Caki2 (cell line): Measurements from ENCODE around the gene IFT20. TPM values are rescaled to one million over a fixed set of nuclear protein-coding genes. Genes with fewer than 3 reads are reported as not detected.
"Not testable (repeated sequence)": the region's sequence is repeated elsewhere in the genome, so short reads cannot be mapped to it uniquely, and the experiment has no call there.

ENCODE experiments used
- DNase-seq: peaks from one replicate; pipeline ENCODE4 v3.0.0-alpha.2; 2015; ENCODE audit warnings: low read depth
- in situ Hi-C: cut with HindIII; loops from 2 replicates; pipeline ENCODE4 v1.10.0; 2016; ENCODE audit warnings: low sequenced_read_pairs, low pct_unique_long_range_greater_than_20kb, mixed read lengths
- total RNA-seq: library from RNA; depleted of rRNA; stranded (reverse); fragments of >200 nt; shearing (Covaris generic); gene quantifications from 2 replicates; pipeline ENCODE4 v1.2.3, GENCODE V29; 2014; ENCODE audit warnings: low replicate concordance

IFT20 gene
- total RNA-seq, 1 experiment from 2014 or later, result 35.8 TPM

DNA sequence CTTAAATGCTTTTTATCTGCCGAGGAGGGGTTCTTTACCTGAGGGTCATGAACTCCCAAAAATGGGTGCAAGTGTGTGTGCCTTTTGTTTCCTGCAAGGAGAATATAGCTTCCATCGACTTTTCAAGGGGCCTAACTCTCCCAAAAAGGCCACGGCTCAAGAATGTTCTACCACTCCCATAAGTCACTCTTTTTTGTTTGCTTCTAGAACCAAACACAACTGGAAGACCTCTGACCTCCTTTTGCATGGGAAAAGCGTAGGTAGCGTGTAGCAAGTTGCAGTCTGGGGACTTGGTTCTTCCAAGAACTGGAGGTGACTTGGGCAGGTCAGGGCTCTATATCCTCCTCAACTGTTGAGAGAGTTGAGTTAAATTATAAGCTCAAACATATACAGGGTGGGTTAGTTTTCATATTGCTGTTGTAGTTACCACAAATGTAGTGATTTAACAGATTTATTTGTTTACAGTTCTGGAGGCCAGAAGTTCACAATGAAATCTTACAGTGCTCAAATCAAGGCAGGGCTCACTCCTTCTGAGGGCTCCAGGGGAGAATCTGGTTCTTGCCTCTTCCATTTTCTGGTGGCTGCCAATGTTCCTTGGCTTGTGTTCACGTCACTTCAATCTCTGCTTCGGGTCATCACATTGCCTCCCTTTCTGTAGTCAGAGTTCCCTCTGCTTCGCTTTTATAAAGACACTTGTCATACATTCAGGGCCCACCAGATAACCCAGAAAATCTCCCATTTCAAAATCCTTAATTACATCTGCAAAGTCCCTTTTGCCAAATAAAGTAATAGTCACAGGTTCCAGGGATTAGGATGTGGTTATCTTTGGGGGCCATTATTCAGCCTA, 14.8 kb downstream of the IFT20 start:
- in situ Hi-C loops, result no loop called here
- DNase-seq, result no peak

DNA sequence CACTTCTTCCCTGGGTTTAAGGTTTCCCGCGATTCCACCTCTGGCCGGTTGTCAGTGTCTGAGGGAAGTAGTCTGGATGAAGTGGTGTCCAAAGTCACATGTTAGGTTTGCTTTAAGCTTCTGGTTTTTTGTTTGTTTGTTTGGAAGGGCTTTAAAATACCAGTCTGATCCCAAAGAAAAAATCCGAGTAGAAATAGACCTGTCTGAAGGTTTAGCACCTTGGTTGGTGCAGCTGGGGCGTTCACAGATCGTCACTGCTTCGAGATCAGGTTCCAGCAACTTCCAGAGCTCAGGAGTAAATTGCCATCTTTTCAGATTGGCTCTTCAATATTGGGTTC, 15.7 kb downstream of the IFT20 start:
- no peak for DNase-seq
- in situ Hi-C loops, result no loop called here

DNA sequence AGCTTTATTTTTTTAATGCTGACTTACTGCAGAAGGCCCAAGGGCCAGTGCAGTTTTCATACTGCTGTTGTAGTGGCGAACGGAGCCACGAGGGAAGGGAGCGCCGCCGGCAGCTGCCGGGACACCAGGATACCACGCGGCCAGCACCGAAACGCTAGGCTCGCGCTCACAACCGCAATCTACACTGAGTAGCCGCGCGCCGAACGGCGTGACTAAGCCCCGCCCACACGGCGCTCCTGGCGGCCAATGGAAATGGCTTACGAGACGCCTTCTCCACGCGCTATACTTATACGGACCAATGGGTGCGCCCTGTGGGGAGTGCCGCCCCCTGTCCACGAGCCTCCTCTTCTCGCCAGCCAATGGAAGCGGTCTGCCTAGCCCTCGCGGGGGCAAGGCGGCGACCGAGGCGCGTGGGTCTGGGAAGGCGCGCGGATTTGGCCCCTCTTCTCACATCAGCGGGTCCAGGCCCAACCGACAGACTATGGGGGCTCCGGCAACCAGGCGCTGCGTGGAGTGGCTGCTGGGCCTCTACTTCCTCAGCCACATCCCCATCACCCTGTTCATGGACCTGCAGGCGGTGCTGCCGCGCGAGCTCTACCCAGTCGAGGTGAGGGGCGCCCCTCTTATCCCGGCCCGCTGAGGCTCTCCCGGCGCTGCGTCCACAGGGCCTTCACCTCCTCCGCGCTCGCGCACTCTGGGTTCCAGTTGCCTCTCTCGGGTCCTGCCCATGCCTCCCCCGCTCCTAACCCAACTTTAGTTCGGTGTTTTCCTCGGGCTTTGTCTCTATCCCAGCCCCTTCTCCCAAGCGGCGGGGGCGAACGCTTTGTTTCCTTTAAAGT, 16.3 kb downstream of the IFT20 start, which contains the start of gene TMEM97:
Gene TMEM97, plus strand, starts transcription at position 442 of the 839 bp plus-strand sequence. Its CDS starts 40 bp downstream, at position 482.
- in situ Hi-C loops, result no loop called here
- DNase-seq, result peak; percentile 96

- DNase-seq, result no peak
- in situ Hi-C loops, result no loop called here
These were observed 17.1 kb downstream of the IFT20 start for GRCh38 chr17:28317966-28318758.

DNA sequence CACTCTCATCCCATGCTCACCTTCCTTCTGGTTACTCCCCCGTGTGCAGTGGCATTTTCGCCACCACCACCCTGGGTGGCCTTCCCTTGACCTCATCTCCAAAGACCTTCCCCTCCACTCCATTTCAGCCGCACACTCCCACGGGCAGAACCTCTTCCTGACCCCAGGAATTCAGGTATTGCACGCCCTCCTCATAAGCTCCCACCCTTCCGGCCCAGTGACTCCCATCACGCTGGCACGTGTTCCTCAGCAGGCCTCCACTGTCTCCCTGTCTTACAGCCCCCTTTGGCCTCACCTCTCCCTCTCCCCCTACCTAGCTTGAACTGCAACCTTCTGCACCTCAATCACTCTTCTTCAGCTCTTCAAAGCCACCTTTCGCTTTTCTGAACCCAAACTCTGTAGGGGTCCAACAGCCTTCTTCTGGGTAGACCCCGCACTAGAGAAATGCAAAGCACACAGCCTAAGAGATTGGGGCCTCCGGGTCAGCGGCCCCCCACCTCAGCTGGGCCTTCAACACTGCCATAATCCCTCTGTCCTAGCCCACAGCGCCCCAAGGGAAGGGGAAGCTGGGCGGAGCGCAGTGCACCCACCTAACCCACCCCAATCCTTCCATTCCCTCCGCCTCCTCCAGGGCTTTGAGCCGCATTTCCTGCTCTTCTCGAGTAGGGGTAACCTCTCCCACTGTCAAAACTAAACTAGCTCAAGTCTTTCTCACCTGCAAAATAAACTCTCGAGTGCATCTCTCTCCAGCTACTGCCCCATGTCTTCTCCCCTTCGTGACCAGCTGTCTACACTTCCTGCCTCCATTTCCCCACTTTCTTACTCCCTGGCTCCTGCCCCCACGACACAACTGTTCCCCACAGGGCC, 17.9 kb downstream of the IFT20 start:
- in situ Hi-C loops, result no loop called here
- no peak for DNase-seq

- no peak for DNase-seq
- in situ Hi-C loops, result no loop called here
These were observed 19.2 kb downstream of the IFT20 start for GRCh38 chr17:28315846-28316705.

GRCh38 chr17:28313841-28314240, 21.4 kb downstream of the IFT20 start:
- in situ Hi-C loops, result no loop called here

GRCh38 chr17:28306954-28307401, 28.3 kb downstream of the IFT20 start:
- no peak for DNase-seq
- in situ Hi-C loops, result no loop called here

More at GRCh38 chr17:28313841-28314240, 21.4 kb downstream of the IFT20 start:
- no peak for DNase-seq

DNA sequence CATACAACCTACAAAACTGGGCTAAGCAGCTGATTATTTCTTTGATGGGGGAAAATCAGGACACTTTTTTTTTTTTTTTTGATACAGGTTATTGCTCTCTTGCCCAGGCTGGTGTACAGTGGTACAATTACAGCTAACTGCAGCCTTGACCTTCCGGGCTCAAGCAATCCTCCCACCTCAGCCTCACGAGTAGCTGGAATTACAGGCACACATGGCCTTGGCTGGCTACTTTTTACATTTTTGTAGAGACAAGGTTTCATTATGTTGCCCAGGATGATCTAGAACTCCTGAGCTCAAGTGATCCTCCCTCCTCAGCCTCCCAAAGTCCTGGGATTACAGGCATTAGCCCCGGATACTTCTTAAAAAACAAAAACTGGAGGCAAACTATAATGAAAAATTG, 36.8 kb downstream of the IFT20 start:
- in situ Hi-C loops, result no loop called here
- no peak for DNase-seq

DNA sequence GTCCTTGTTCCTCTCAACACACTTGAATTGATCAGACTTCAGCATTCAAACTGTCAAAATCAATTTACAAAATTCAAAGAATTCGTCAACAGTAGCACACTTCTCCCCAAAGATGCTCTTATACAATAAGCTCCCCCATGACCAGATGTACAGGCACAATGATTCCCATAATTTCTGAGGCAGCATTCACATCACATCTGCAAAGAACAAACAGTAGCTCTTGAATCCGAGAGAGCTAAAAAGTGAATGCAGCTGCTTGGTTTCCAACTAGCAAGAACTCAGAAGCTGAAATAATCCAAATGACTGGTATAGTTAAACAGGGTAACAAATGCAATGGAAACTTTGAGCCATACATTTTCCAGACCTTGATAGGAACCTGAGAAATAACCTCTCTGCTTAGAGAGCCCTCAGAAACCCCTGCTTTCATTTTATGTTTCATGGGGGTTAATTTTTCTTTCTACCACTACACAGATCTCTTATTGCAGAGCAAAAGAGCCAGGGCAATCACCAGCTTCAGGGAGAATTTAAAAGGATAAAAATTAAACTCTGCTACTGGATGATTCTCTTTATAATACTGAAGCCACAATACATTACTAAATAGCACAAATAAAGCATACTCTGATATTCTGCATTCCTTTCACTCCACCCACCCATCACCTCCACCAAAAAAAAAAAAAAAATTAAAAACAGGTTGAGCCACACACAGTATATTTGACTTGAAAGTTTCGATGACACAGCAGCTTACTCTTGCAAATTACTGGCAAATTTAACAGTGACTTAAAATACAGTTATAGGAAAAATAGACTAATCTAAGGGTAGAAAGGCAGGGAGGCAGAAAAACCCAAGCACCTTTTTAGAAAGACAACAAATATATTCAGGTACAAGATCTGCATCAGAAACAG, 39.3 kb downstream of the IFT20 start:
- in situ Hi-C loops, result no loop called here

GRCh38 chr17:28293994-28294393, 41.3 kb downstream of the IFT20 start:
- in situ Hi-C loops, result no loop called here
- no peak for DNase-seq

More for the DNA sequence above, 39.3 kb downstream of the IFT20 start:
- no peak for DNase-seq

DNA sequence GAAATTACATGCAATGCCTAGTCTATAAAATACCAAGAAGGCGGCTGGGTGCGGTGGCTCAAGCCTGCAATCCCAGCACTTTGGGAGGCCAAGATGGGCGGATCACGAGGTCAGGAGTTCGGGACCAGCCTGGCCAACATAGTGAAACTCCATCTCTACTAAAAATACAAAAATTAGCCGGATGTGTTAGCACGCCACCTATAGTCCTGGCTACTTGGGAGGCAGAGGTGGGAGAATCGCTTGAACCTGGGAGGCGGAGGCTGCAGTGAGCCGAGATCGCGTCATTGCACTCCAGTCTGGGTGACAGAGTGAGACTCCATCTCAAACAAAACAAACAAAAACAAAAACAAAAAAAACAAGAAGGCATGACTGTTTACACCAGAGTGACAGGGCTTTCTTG, 42.4 kb downstream of the IFT20 start:
- in situ Hi-C loops, DNase-seq: not testable (repeated sequence)

GRCh38 chr17:28291780-28292330, 43.4 kb downstream of the IFT20 start:
- no peak for DNase-seq
- in situ Hi-C loops, result no loop called here

- in situ Hi-C loops, result no loop called here
- DNase-seq, result no peak
These were observed 44.6 kb downstream of the IFT20 start for GRCh38 chr17:28290703-28291102.

GRCh38 chr17:28285965-28286364, 49.3 kb downstream of the IFT20 start:
- in situ Hi-C loops, result no loop called here
- DNase-seq, result no peak

DNA sequence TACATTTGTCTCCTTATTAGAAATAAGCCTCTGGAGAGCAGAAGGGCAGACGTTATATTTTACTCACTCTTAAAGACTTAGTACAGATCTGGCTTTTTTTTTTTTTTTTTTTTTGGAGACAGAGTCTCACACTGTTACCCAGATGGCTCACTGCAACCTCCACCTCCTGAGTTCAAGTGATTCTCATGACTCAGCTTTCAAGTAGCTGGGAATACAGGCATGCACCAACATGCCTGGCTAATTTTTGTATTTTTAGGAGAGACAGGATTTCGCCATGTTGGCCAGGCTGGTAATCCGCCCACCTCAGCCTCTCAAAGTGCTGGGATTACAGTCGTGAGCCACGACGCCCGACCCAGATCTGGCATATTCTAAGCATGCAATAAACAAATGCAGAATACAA, 52.7 kb downstream of the IFT20 start:
- in situ Hi-C loops, result no loop called here
- DNase-seq, result peak; percentile 80
